ENCODE data around the gene GLT6D1.
"Not testable (repeated sequence)": the region's sequence is repeated elsewhere in the genome, so short reads cannot be mapped to it uniquely, and the experiment has no call there.

GLT6D1 gene

GRCh38 chr9:135639196-135639595 lies at the start of gene GLT6D1:
GLT6D1 (minus strand) TSS chr9:135639540; CDS start chr9:135639187, 353 bp downstream.
- DNase-seq, result no peak

GRCh38 chr9:135689011-135689410 lies 49.7 kb upstream of the GLT6D1 start:
- DNase-seq, result no peak

GRCh38 chr9:135687216-135687615 lies 47.9 kb upstream of the GLT6D1 start:
- DNase-seq, result no peak

- no peak for DNase-seq
These were observed 45.4 kb upstream of the GLT6D1 start for GRCh38 chr9:135684691-135685090.

- DNase-seq, result no peak
These were observed 44.2 kb upstream of the GLT6D1 start for GRCh38 chr9:135683401-135684034.

- no peak for DNase-seq
These were observed 41.8 kb upstream of the GLT6D1 start for GRCh38 chr9:135681161-135681560.

- no peak for DNase-seq
These were observed 40.7 kb upstream of the GLT6D1 start for GRCh38 chr9:135680056-135680455.

- no peak for DNase-seq
These were observed 39.1 kb upstream of the GLT6D1 start for GRCh38 chr9:135678236-135679017.

GRCh38 chr9:135677641-135678168 lies 38.4 kb upstream of the GLT6D1 start:
- no peak for DNase-seq

- DNase-seq, result no peak
These were observed 37.6 kb upstream of the GLT6D1 start for GRCh38 chr9:135676891-135677290.

- DNase-seq, result no peak
These were observed 35.6 kb upstream of the GLT6D1 start for GRCh38 chr9:135674977-135675376.

GRCh38 chr9:135673941-135674340 lies 34.6 kb upstream of the GLT6D1 start:
- DNase-seq, result no peak

GRCh38 chr9:135672786-135673185 lies 33.4 kb upstream of the GLT6D1 start:
- DNase-seq, result not testable (repeated sequence)

- no peak for DNase-seq
These were observed 32.3 kb upstream of the GLT6D1 start for GRCh38 chr9:135671591-135672041.

GRCh38 chr9:135670721-135671590 lies 31.6 kb upstream of the GLT6D1 start:
- no peak for DNase-seq

GRCh38 chr9:135669616-135670285 lies 30.4 kb upstream of the GLT6D1 start:
- no peak for DNase-seq

- not testable (repeated sequence) for DNase-seq
These were observed 29.7 kb upstream of the GLT6D1 start for GRCh38 chr9:135669018-135669417.

GRCh38 chr9:135667463-135668001 lies 28.2 kb upstream of the GLT6D1 start:
- no peak for DNase-seq

GRCh38 chr9:135666534-135667462 lies 27.5 kb upstream of the GLT6D1 start:
- DNase-seq, result no peak

GRCh38 chr9:135665795-135666189 lies 26.5 kb upstream of the GLT6D1 start:
- no peak for DNase-seq
